Measurements from ENCODE around the gene DENND10.

GRCh38 chr10:119153661-119154060 is 49.7 kb downstream of the DENND10 start:
- TF ChIP-seq POLR2A (IDR thresholded peaks at IDR 0.05) (no peak), CTCF (IDR thresholded peaks at IDR 0.05) (no peak), POLR2AphosphoS5 (IDR thresholded peaks at IDR 0.05; ENCODE audit: insufficient read depth in 1 of 2, low read depth in 1 of 2) (no peak)
